NCI-H2107 treated with DMSO at 0.1 percent for 48 hours (cell line): Measurements from ENCODE around the gene OASL.
"Not testable (repeated sequence)": the region's sequence is repeated elsewhere in the genome, so short reads cannot be mapped to it uniquely, and the experiment has no call there.

Experiments used
- DNase-seq: peaks from one replicate; lab custom pipeline; 2025; ENCODE audit not compliant: unreplicated experiment; lab: John Stamatoyannopoulos, UW

Gene OASL

GRCh38 chr12:121059031-121059898 lies 20.2 kb upstream of the OASL start:
- no peak for DNase-seq

GRCh38 chr12:121057794-121058193 lies 18.7 kb upstream of the OASL start:
- no peak for DNase-seq

- DNase-seq: no peak
These were observed 14.7 kb upstream of the OASL start for GRCh38 chr12:121053706-121054105.

- DNase-seq: no peak
These were observed 11.7 kb upstream of the OASL start for GRCh38 chr12:121050725-121051124.

GRCh38 chr12:121048442-121048841 lies 9.4 kb upstream of the OASL start:
- no peak for DNase-seq

GRCh38 chr12:121047400-121047799 lies 8.4 kb upstream of the OASL start:
- not testable (repeated sequence) for DNase-seq

- no peak for DNase-seq
These were observed 4.0 kb upstream of the OASL start for GRCh38 chr12:121043067-121043466.

GRCh38 chr12:121036810-121037326 lies 2.2 kb downstream of the OASL start:
- no peak for DNase-seq

GRCh38 chr12:121034616-121035305 lies 4.3 kb downstream of the OASL start:
- DNase-seq: no peak

GRCh38 chr12:121033625-121034349 lies 5.3 kb downstream of the OASL start:
- DNase-seq: no peak

- DNase-seq: no peak
These were observed 8.4 kb downstream of the OASL start for GRCh38 chr12:121030576-121031212.

- DNase-seq: no peak
These were observed 12.6 kb downstream of the OASL start for GRCh38 chr12:121026274-121027045.

GRCh38 chr12:121025442-121026226 lies 13.4 kb downstream of the OASL start:
- no peak for DNase-seq

- DNase-seq: no peak
These were observed 15.2 kb downstream of the OASL start for GRCh38 chr12:121023799-121024198.

- no peak for DNase-seq
These were observed 16.3 kb downstream of the OASL start for GRCh38 chr12:121022713-121023112.

- no peak for DNase-seq
These were observed 17.3 kb downstream of the OASL start for GRCh38 chr12:121021754-121022153.

- no peak for DNase-seq
These were observed 20.0 kb downstream of the OASL start for GRCh38 chr12:121018860-121019617.

- DNase-seq: no peak
These were observed 21.0 kb downstream of the OASL start for GRCh38 chr12:121017966-121018491.
